ENCODE measurements around the gene IER5. TPM values are rescaled to one million over a fixed set of nuclear protein-coding genes. Genes with fewer than 3 reads are reported as not detected.

Gene IER5
- total RNA-seq, 1 experiment from 2014 or later = 47.5 TPM

GRCh38 chr1:181120924-181121323, 32.4 kb downstream of the IER5 start:
- TF ChIP-seq CTCF (IDR thresholded peaks at IDR 0.05; ENCODE audit: unreplicated experiment) = no peak
- ChIA-PET CTCF (interaction anchor here (0.6 to 3.0 kb wide), 3 partner anchors 9 to 81 kb away, joined by 4 to 11 read pairs (median 4); no protein-coding TSS in a partner anchor), POLR2A (interaction anchor here (0.7 to 38.3 kb wide), 5 partner anchors 22 to 104 kb away, joined by 3 to 1402 read pairs (median 17); partner anchors contain the start of genes IER5 and MR1)
- Mint-ChIP-seq H3K4me1 (ENCODE audit: insufficient read depth, unreplicated experiment) (peaks cover 50% of the 10 kb centered on the region), H3K27ac (ENCODE audit: low read depth, unreplicated experiment) (peak overlapping the region; percentile 33), H3K36me3 (ENCODE audit: insufficient read depth, unreplicated experiment) (no peaks in the 10 kb centered on the region), H3K9me3 (ENCODE audit: unreplicated experiment) (no peaks in the 10 kb centered on the region), H3K4me3 (ENCODE audit: unreplicated experiment) (peak overlapping the region; percentile 5), H3K27me3 (ENCODE audit: insufficient read depth, unreplicated experiment) (no peaks in the 10 kb centered on the region)
- BruUV-seq (replicated peaks) = no TSS peak
- DNase-seq (ENCODE audit: unreplicated experiment) = no peak
- intact Hi-C loops (cut with micrococcal nuclease) = no loop called here

GRCh38 chr1:181121498-181121897, 33.0 kb downstream of the IER5 start:
- no peak for TF ChIP-seq CTCF (IDR thresholded peaks at IDR 0.05; ENCODE audit: unreplicated experiment)
- POLR2A ChIA-PET = interaction anchor here (0.7 to 38.3 kb wide), 5 partner anchors 8 to 105 kb away, joined by 3 to 1402 read pairs (median 3); partner anchors contain the start of gene IER5
- CTCF ChIA-PET = interaction anchor here (0.7 to 3.0 kb wide), 6 partner anchors 10 to 44 kb away, joined by 3 to 11 read pairs (median 4); no protein-coding TSS in a partner anchor
- no TSS peak for BruUV-seq (replicated peaks)
- H3K27ac Mint-ChIP-seq (ENCODE audit: low read depth, unreplicated experiment) = peak overlapping the region; percentile 33
- intact Hi-C loops (cut with micrococcal nuclease) = no loop called here
- no peak for DNase-seq (ENCODE audit: unreplicated experiment)
- H3K9me3 Mint-ChIP-seq (ENCODE audit: unreplicated experiment) = no peaks in the 10 kb centered on the region
- H3K4me3 Mint-ChIP-seq (ENCODE audit: unreplicated experiment) = no peak overlapping the region
- peaks cover 51% of the 10 kb centered on the region for H3K4me1 Mint-ChIP-seq (ENCODE audit: insufficient read depth, unreplicated experiment)
- no peaks in the 10 kb centered on the region for H3K36me3 Mint-ChIP-seq (ENCODE audit: insufficient read depth, unreplicated experiment)
- H3K27me3 Mint-ChIP-seq (ENCODE audit: insufficient read depth, unreplicated experiment) = no peaks in the 10 kb centered on the region

GRCh38 chr1:181122222-181122621, 33.7 kb downstream of the IER5 start:
- peaks cover 58% of the 10 kb centered on the region for H3K4me1 Mint-ChIP-seq (ENCODE audit: insufficient read depth, unreplicated experiment)
- ChIA-PET CTCF (interaction anchor here (0.7 to 3.0 kb wide), 9 partner anchors 11 to 239 kb away, joined by 3 to 11 read pairs (median 4); no protein-coding TSS in a partner anchor), POLR2A (interaction anchor here (1.2 to 38.3 kb wide), 3 partner anchors 9 to 24 kb away, joined by 3 to 1402 read pairs (median 1371); partner anchors contain the start of gene IER5)
- intact Hi-C loops (cut with micrococcal nuclease) = no loop called here
- TF ChIP-seq CTCF (IDR thresholded peaks at IDR 0.05; ENCODE audit: unreplicated experiment) = no peak
- no TSS peak for BruUV-seq (replicated peaks)
- H3K9me3 Mint-ChIP-seq (ENCODE audit: unreplicated experiment) = no peaks in the 10 kb centered on the region
- H3K4me3 Mint-ChIP-seq (ENCODE audit: unreplicated experiment) = no peak overlapping the region
- H3K36me3 Mint-ChIP-seq (ENCODE audit: insufficient read depth, unreplicated experiment) = no peaks in the 10 kb centered on the region
- H3K27ac Mint-ChIP-seq (ENCODE audit: low read depth, unreplicated experiment) = no peak overlapping the region
- peak; percentile 71 for DNase-seq (ENCODE audit: unreplicated experiment)
- H3K27me3 Mint-ChIP-seq (ENCODE audit: insufficient read depth, unreplicated experiment) = no peaks in the 10 kb centered on the region

- no TSS peak for BruUV-seq (replicated peaks)
- intact Hi-C loops (cut with micrococcal nuclease) = no loop called here
- TF ChIP-seq CTCF (IDR thresholded peaks at IDR 0.05; ENCODE audit: unreplicated experiment) = no peak
- Mint-ChIP-seq H3K9me3 (ENCODE audit: unreplicated experiment) (no peaks in the 10 kb centered on the region), H3K27ac (ENCODE audit: low read depth, unreplicated experiment) (no peak overlapping the region), H3K4me1 (ENCODE audit: insufficient read depth, unreplicated experiment) (peaks cover 52% of the 10 kb centered on the region), H3K4me3 (ENCODE audit: unreplicated experiment) (no peak overlapping the region), H3K36me3 (ENCODE audit: insufficient read depth, unreplicated experiment) (no peaks in the 10 kb centered on the region), H3K27me3 (ENCODE audit: insufficient read depth, unreplicated experiment) (no peaks in the 10 kb centered on the region)
- DNase-seq (ENCODE audit: unreplicated experiment) = no peak
- ChIA-PET POLR2A (interaction anchor here (34.6 to 38.3 kb wide), 2 partner anchors 20 to 25 kb away, joined by 1371 to 1402 read pairs; partner anchors contain the start of gene IER5), CTCF (interaction anchor here (0.6 to 3.0 kb wide), 7 partner anchors 10 to 192 kb away, joined by 3 to 11 read pairs (median 3); no protein-coding TSS in a partner anchor)
Measured at GRCh38 chr1:181123173-181123572, 34.7 kb downstream of the IER5 start.

All from MCF 10A (cell line).